NT2/D1 (cell line): ENCODE results near the gene ARPC2.

Experiments used
- SUZ12 ChIP-seq: IDR thresholded peaks from 2 replicates; pipeline ENCODE4 v1.6.1; 2011; ENCODE audit not compliant: insufficient read length, insufficient read depth; ENCODE audit errors: extremely low read depth
- ZNF274 ChIP-seq: IDR thresholded peaks from 2 replicates; pipeline ENCODE4 v1.6.1; 2011; ENCODE audit warnings: mild to moderate bottlenecking, low read depth, low read length

GRCh38 chr2:218266316-218266979, 49.5 kb downstream of the ARPC2 start:
- no peak for TF ChIP-seq ZNF274
- TF ChIP-seq SUZ12 = no peak
